Activated T-helper 17 cell treated with anti-CD3 and anti-CD28 coated beads, Interleukin-2, amount 50 U/mL, for 72 hours (primary cell): ENCODE results near the gene TMEM129. TPM values are rescaled to one million over a fixed set of nuclear protein-coding genes. Genes with fewer than 3 reads are reported as not detected.

ENCODE experiments used
- ATAC-seq: fragments of 150-1000 bp; cut with Tn5 transposase; replicated peaks from 2 replicates; pipeline ENCODE4 v1.10.0; 2021; ENCODE audit warnings: mild to moderate bottlenecking, moderate library complexity
- H3K27ac Mint-ChIP-seq: one replicate; pipeline ENCODE4 v1.8.0; 2022; ENCODE audit warnings: mixed read lengths
- H3K27me3 Mint-ChIP-seq: one replicate; pipeline ENCODE4 v1.8.0; 2022; ENCODE audit warnings: mixed read lengths
- H3K36me3 Mint-ChIP-seq: one replicate; pipeline ENCODE4 v1.8.0; 2022; ENCODE audit warnings: low read depth, mild to moderate bottlenecking, mixed read lengths
- H3K4me1 Mint-ChIP-seq: one replicate; pipeline ENCODE4 v1.8.0; 2022; ENCODE audit warnings: mixed read lengths
- H3K4me3 Mint-ChIP-seq: one replicate; pipeline ENCODE4 v1.8.0; 2022; ENCODE audit warnings: mild to moderate bottlenecking, mixed read lengths
- H3K9me3 Mint-ChIP-seq: one replicate; pipeline ENCODE4 v1.8.0; 2022; ENCODE audit warnings: mixed read lengths
- total RNA-seq, 2 donors: library from RNA; stranded (reverse); gene quantifications; one replicate each; pipeline ENCODE4 v1.2.3, GENCODE V29; 2022

TMEM129 gene
- total RNA-seq, 2 donors from 2014 or later = 15.7 to 16.0 TPM

DNA sequence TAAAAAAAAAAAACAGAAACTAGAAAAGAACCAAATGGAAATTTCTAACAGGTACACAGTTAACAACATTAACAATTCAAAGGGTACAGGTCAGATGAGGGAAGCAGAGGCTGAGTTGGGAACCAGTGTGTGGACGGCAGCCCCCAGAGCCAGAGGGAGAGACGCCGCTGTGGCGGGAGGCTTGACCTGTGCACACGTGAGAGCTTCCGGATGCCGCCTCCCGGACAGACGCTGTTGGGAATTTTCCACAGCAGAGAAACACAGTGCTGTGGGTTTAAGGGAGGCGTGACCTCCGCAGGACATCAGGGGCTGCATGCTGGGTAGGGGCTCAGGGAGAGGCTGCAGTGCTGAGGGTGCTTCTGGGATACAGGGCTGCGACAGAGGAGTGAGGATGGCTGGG is 22.4 kb upstream of the TMEM129 start:
- no peak for ATAC-seq
- Mint-ChIP-seq H3K4me1 (no peaks in the 10 kb centered on the region), H3K9me3 (no peaks in the 10 kb centered on the region), H3K4me3 (no peak overlapping the region), H3K36me3 (peaks cover 69% of the 10 kb centered on the region), H3K27me3 (no peaks in the 10 kb centered on the region), H3K27ac (no peak overlapping the region)

GRCh38 chr4:1741208-1741607 is 20.1 kb upstream of the TMEM129 start:
- no peaks in the 10 kb centered on the region for H3K27me3 Mint-ChIP-seq
- no peak for ATAC-seq
- H3K4me3 Mint-ChIP-seq = no peak overlapping the region
- H3K4me1 Mint-ChIP-seq = no peaks in the 10 kb centered on the region
- no peak overlapping the region for H3K27ac Mint-ChIP-seq
- H3K9me3 Mint-ChIP-seq = no peaks in the 10 kb centered on the region
- peaks cover 92% of the 10 kb centered on the region for H3K36me3 Mint-ChIP-seq

DNA sequence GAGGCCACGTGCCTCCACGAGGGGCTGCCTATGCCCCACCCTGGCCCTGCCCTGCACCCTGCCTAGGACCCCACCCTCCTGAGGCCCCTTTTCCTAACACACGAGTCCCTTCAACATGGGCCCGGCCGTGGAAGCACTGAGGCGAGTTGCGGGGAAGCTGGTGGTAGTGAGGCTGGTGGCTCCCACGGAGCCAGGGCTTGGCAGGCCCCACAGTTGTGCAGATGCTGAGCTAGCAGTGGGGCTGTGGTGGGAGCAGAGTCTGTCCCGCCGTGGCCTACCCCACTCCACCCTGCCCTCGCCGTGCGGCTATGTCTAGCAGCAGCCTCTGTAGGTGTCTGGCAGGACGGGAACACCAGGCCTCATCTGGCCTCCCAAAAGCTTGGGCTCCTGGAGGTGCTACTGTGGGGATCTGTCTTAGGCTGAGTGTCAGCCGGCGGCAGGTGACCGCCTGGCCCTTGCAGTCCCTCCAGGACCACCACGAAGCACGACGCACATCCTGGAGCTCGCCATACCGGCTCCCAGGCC is 19.0 kb upstream of the TMEM129 start:
- ATAC-seq = no peak
- Mint-ChIP-seq H3K27me3 (no peaks in the 10 kb centered on the region), H3K9me3 (no peaks in the 10 kb centered on the region), H3K4me3 (no peak overlapping the region), H3K27ac (no peak overlapping the region), H3K4me1 (no peaks in the 10 kb centered on the region), H3K36me3 (peaks cover 100% of the 10 kb centered on the region)

DNA sequence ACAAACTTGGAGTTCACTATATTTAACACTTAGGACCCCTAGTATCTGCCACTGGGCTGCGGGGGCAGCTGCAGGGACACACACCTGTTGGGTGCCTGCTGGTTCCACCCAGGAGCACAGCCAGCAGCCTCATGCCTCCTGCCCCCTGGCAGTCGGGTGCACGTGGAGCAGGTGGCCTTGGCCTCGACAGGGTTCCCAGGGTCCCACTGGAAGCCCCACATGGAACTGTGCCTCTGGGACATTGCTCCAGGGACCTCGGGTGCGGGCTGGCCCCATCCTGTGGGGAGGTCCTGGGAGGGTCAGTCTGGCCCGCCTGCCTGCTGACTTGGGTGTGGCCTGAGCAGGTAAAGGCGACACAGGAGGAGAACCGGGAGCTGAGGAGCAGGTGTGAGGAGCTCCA is 18.2 kb upstream of the TMEM129 start:
- no peak for ATAC-seq
- H3K27me3 Mint-ChIP-seq = no peaks in the 10 kb centered on the region
- H3K27ac Mint-ChIP-seq = no peak overlapping the region
- no peaks in the 10 kb centered on the region for H3K9me3 Mint-ChIP-seq
- H3K4me3 Mint-ChIP-seq = no peak overlapping the region
- no peaks in the 10 kb centered on the region for H3K4me1 Mint-ChIP-seq
- peaks cover 100% of the 10 kb centered on the region for H3K36me3 Mint-ChIP-seq

DNA sequence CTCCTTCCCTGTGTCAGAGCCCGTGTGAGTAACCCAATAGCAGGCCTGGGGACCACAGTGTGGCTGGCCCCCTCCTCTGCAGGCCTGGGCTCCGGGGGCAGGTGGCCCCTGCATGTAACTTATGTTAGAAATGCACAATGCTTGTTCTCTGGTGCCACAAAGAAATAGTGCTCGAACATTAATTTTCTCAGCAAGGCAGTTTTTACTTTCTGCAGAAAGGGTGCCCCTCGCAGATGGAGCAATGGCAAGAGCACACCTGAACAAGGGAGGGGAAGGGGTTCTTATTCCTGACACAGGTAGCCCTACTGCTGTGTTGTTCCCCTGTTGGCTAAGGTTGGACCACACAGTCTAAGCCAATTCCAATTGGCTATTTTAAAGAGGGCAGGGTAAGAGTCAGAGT is 17.3 kb upstream of the TMEM129 start:
- Mint-ChIP-seq H3K4me1 (no peaks in the 10 kb centered on the region), H3K27me3 (no peaks in the 10 kb centered on the region), H3K27ac (no peak overlapping the region), H3K9me3 (no peaks in the 10 kb centered on the region), H3K36me3 (peaks cover 100% of the 10 kb centered on the region), H3K4me3 (no peak overlapping the region)
- no peak for ATAC-seq

GRCh38 chr4:1737666-1738065 is 16.5 kb upstream of the TMEM129 start:
- no peaks in the 10 kb centered on the region for H3K4me1 Mint-ChIP-seq
- peaks cover 100% of the 10 kb centered on the region for H3K36me3 Mint-ChIP-seq
- no peaks in the 10 kb centered on the region for H3K9me3 Mint-ChIP-seq
- H3K27ac Mint-ChIP-seq = no peak overlapping the region
- ATAC-seq = no peak
- H3K27me3 Mint-ChIP-seq = no peaks in the 10 kb centered on the region
- H3K4me3 Mint-ChIP-seq = no peak overlapping the region

- Mint-ChIP-seq H3K36me3 (peaks cover 99% of the 10 kb centered on the region), H3K27me3 (no peaks in the 10 kb centered on the region), H3K4me3 (no peak overlapping the region), H3K9me3 (no peaks in the 10 kb centered on the region), H3K4me1 (no peaks in the 10 kb centered on the region), H3K27ac (no peak overlapping the region)
- no peak for ATAC-seq
Observed at GRCh38 chr4:1736812-1737211, 15.7 kb upstream of the TMEM129 start.

- Mint-ChIP-seq H3K9me3 (no peaks in the 10 kb centered on the region), H3K27me3 (no peaks in the 10 kb centered on the region), H3K4me3 (no peak overlapping the region), H3K27ac (no peak overlapping the region), H3K4me1 (no peaks in the 10 kb centered on the region), H3K36me3 (peaks cover 98% of the 10 kb centered on the region)
- ATAC-seq = no peak
Observed at GRCh38 chr4:1735215-1735614, 14.1 kb upstream of the TMEM129 start.

DNA sequence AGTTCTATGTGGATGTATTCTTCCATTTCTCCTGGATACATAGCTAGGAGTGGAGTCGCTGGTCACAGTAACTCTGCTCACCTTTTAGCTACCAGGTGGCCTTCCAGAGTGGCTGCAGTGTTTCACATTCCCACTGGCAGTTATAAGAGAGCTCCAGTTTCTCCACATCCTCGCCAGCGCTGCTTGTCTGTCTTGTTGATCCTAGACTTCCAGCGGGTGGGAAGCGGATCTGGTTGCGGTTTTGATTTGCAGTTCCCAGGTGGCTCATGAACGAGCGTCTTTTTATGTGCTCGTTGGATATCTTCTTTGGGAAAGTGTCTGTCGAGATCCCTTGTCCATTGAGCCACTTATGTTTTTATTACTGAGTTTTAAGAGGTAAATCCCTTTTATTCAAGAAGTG is 11.8 kb upstream of the TMEM129 start:
- no peak overlapping the region for H3K4me3 Mint-ChIP-seq
- H3K4me1 Mint-ChIP-seq = peaks cover 6% of the 10 kb centered on the region
- peaks cover 97% of the 10 kb centered on the region for H3K36me3 Mint-ChIP-seq
- H3K27ac Mint-ChIP-seq = no peak overlapping the region
- H3K27me3 Mint-ChIP-seq = no peaks in the 10 kb centered on the region
- H3K9me3 Mint-ChIP-seq = no peaks in the 10 kb centered on the region
- ATAC-seq = no peak

GRCh38 chr4:1731180-1731579 is 10.1 kb upstream of the TMEM129 start:
- H3K36me3 Mint-ChIP-seq = peaks cover 97% of the 10 kb centered on the region
- peak overlapping the region; percentile 48 for H3K27ac Mint-ChIP-seq
- no peaks in the 10 kb centered on the region for H3K27me3 Mint-ChIP-seq
- ATAC-seq = peak; percentile 94
- H3K9me3 Mint-ChIP-seq = no peaks in the 10 kb centered on the region
- H3K4me3 Mint-ChIP-seq = peak overlapping the region; percentile 31
- peaks cover 11% of the 10 kb centered on the region for H3K4me1 Mint-ChIP-seq

DNA sequence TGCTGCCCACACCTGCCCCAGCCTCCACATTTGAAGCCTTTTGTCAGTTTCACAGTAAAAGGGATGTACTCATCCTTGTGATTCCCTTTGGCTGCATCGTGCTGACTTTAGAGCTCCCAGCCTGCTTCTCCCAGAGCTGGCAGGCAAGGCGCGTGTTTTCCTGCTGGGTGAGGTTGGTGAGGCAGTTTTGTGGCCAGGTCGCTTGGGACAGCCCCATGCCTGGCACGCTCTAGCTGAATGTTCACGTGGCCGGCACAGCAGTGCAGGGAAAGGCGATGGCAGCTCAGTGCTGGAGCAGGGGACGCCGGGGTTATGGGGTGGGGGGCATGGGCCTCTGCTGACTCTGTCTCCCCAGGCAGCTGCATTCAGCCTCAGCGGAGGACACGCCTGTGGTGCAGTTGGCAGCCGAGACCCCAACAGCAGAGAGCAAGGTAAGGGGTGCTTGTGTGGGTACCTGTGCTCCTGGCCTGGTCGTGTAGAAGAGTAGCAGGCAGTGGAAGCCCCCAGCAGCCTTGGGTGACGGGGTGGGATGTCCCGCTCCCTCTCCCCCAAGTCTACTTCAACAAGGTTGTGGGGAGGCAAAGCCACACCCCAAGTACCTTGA is 9.5 kb upstream of the TMEM129 start:
- Mint-ChIP-seq H3K27ac (peak overlapping the region; percentile 48), H3K4me3 (peak overlapping the region; percentile 31), H3K27me3 (no peaks in the 10 kb centered on the region), H3K4me1 (peaks cover 12% of the 10 kb centered on the region), H3K9me3 (no peaks in the 10 kb centered on the region), H3K36me3 (peaks cover 97% of the 10 kb centered on the region)
- ATAC-seq = no peak

- Mint-ChIP-seq H3K27ac (no peak overlapping the region), H3K36me3 (peaks cover 97% of the 10 kb centered on the region), H3K4me1 (peaks cover 19% of the 10 kb centered on the region)
Observed at GRCh38 chr4:1728061-1728980, 7.2 kb upstream of the TMEM129 start.

DNA sequence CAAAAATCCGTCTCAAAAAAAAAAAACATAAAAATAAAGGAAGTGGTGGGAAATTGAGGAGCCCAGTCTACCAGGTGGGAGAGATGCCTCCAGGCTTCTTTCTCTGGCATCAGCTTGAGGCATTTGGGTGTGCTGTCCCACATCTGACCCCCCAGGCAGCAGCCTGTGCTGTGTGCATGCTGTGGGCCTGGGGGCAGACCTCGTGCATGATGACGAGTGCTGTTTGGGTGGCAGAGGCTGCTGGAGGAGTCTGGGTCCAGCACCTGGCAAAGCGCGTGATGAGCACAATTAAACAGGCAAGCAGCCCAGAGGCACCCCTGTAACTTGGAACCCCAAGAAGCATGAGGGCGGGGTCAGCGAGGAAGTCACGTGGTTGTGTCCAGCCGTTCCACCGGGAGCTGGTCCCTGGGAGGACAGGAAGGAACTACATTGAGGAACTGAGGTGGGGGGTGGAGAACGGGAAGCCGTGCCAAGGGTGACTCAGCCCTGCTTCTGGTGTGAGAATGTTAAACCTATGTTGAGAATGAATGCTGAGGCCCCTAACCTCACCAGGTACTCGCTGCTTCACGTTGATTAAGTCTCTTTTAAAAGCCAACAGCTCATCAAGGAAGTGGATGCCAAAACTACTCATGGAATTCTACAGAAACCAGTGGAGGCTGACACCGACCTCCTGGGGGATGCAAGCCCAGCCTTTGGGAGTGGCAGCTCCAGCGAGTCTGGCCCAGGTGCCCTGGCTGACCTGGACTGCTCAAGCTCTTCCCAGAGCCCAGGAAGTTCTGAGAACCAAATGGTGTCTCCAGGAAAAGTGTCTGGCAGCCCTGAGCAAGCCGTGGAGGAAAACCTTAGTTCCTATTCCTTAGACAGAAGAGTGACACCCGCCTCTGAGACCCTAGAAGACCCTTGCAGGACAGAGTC is 6.3 kb upstream of the TMEM129 start:
- H3K4me3 Mint-ChIP-seq = no peak overlapping the region
- H3K36me3 Mint-ChIP-seq = peaks cover 97% of the 10 kb centered on the region
- H3K4me1 Mint-ChIP-seq = peaks cover 29% of the 10 kb centered on the region
- H3K27ac Mint-ChIP-seq = peak overlapping the region; percentile 81
- no peak for ATAC-seq
- no peaks in the 10 kb centered on the region for H3K27me3 Mint-ChIP-seq
- no peaks in the 10 kb centered on the region for H3K9me3 Mint-ChIP-seq

More at GRCh38 chr4:1728061-1728980, 7.2 kb upstream of the TMEM129 start:
- no peak for ATAC-seq
- H3K9me3 Mint-ChIP-seq = no peaks in the 10 kb centered on the region
- no peak overlapping the region for H3K4me3 Mint-ChIP-seq
- no peaks in the 10 kb centered on the region for H3K27me3 Mint-ChIP-seq
